CD4-positive, alpha-beta T cell treated with Interleukin-12 subunit alpha and Interleukin-12 subunit beta, for 1 hour (primary cell): ENCODE measurements around the gene MTCL1.

Experiments used
- DNase-seq: peaks from one replicate; pipeline ENCODE4 v3.0.0-alpha.2; 2020

Gene MTCL1

GRCh38 chr18:8816816-8817215 is 111.5 kb downstream of the MTCL1 start:
- no peak for DNase-seq

DNA sequence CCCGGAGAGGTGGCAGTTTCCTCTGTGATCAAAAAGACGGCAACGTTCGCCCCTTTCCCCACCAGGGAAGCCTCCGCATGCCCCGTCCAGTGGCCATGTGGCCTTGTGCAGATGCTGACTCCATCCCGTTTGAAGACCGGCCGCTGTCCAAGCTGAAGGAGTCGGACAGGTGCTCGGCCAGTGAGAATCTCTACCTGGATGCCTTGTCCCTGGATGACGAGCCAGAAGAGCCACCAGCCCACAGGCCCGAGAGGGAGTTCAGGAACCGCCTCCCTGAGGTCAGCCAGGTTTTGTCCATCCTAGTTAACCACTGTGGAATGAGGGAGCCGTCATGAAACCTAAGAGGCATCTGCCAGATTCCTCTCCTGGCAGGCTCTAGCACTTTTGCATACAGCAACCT is 113.6 kb downstream of the MTCL1 start:
- no peak for DNase-seq

DNA sequence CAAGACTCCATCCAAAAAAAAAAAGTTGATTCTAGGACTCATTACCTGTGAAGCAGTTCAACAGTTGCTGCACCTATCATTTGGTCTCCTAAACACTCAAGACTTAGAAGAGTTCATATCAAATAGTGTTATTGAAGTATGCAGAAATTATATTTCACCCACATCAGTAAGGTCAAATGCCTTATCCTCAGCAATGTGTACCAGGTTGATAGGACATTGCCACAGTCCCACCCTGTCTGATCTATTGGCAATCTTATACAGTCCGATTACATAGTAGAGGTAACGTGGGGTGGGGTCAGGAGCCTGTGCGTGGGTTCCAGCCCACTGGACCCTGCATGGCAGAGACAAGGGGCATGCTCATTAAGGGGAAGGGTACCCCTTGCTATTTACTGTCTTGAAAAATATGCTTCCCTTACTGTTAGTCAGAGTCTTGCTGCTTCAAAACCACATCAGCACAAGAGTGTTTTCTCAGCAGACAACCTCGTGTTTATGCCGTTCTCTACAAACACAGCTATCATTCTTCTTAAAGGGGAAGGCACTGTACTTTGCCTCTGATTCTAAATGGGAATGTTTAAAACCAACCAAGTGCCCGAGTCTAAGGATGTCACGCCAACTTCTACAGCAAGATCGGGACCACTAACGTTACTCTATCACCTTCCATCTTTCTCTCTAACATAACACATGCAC is 115.2 kb downstream of the MTCL1 start:
- no peak for DNase-seq

GRCh38 chr18:8821083-8821465 is 115.7 kb downstream of the MTCL1 start:
- DNase-seq, result no peak

GRCh38 chr18:8821531-8821930 is 116.2 kb downstream of the MTCL1 start:
- DNase-seq, result no peak

DNA sequence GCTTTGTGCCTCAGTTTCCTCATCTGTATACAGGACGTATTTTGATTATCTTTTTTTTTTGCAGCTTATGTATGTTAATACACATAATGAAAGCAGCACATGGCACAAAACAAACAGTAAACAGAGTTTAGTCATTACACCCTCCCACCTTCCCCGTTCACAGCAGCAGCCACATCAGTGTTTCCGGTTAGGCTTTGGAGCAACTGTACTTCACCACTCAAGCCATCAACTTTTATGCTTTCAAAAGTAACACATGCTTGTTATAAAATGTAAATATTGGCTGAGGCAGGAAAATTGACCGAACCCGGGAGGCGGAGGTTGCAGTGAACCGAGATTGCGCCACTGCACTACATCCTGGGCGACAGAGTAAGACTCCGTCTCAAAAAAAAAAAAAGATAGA is 117.3 kb downstream of the MTCL1 start:
- DNase-seq, result no peak

DNA sequence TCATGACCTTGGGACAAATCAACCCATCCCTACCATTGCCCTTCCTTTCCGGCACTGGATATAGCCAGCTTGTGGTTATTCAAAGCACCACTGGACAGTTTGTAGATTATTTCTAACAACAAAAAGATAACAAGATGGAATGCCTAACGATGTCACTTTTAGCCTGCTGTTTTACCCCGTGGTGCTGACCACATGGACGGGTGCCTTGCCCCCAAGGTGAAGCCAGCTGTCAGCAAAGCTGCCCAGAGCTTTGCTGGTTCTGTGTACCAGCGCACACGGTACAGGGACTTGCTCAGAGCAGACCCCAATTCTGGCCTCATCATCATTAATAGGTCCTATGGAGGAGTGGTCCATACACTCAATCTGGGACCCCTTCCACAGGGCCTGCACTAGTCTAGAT is 118.2 kb downstream of the MTCL1 start:
- DNase-seq, result no peak

- DNase-seq, result no peak
Observed at GRCh38 chr18:8824846-8825245, 119.5 kb downstream of the MTCL1 start.

GRCh38 chr18:8825273-8825672 is 119.9 kb downstream of the MTCL1 start:
- DNase-seq, result no peak

GRCh38 chr18:8825729-8826375 is 120.5 kb downstream of the MTCL1 start:
- no peak for DNase-seq

DNA sequence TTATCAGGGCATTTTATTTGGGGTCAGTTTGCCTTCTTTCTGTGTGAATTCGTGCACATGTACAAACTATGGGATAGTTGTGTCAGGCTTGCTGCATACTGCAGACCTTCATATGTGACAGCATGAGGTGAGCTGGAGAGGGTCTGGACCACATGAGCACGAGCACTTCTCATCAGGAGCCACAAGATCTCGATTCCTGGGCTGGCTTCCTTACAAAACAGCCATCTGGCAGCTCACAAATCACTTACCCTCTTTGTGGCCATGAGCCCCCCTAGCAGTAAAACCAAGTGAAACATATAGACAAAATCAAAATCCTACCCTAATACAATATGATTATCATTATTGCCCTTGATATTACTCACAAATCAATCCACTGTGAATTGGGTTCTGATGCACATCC is 121.2 kb downstream of the MTCL1 start:
- DNase-seq, result no peak

- no peak for DNase-seq
Observed at GRCh38 chr18:8826971-8827370, 121.6 kb downstream of the MTCL1 start.

DNA sequence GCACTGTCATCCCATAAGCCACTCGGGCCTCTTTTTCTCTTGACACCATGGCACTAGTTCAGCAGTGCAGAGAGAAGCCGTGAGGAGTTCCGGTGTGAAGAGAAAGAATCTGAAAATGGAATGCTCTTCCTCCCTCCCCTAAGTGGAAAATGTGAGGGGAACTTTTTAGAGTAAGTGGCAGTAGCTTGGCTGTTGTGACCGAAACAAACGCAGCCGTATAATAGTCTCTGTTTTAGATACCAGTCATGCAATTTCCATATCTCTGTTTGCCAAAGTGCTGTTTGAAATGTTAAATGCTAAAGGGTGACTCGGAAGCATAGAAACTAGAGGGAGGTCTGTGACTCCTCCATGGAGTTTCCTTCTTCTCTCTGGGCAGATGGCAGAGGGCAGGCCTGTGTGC is 122.9 kb downstream of the MTCL1 start:
- DNase-seq, result no peak

GRCh38 chr18:8828798-8829197 is 123.4 kb downstream of the MTCL1 start:
- DNase-seq, result no peak

DNA sequence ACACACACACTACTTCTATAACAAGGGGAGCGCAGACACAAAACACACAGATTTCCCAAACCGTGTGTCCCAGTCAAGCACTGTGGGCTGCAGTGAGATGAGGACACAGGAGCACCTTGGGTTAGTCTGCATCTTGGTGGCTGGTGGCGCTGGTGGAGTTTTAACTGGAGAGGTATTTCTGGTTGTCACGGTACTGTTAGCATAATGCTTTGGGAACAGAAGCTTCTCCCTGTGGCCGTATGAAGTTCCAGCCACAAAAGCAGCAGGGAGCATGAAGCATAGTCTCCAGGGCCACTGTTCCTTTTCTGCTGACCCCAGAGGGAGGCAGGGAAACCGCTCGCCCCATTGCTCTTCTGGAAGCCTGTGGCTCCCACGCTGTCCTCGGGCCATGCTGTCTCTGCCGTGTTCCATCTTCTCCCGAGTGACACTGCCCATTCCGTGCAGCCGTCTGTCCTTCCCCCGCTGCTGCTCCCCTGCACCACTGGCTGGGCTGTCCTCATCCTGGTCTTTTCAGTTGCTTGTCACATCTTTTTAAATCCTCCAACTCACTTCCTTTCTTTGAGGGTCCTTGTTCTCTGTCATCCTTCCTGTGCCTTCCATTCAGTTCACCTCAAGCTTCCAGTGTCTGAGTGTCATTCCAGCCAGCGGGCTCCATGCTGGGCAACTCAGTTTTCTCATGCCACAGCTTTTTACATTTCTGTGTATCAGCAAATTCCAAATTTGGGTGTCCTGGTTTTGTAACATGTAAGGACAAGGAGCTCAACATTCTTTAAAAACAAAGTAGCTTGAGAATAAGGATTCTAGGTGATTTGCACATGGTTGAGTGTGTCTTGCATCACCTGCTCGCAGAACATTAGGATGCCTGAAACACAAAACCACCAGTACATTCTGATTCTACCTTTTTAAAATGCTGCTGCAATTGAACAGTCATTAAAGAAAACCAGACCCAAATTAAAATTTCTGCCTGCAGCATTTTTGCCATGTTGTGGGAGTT is 125.0 kb downstream of the MTCL1 start:
- no peak for DNase-seq

GRCh38 chr18:8831112-8831511 is 125.8 kb downstream of the MTCL1 start:
- no peak for DNase-seq

DNA sequence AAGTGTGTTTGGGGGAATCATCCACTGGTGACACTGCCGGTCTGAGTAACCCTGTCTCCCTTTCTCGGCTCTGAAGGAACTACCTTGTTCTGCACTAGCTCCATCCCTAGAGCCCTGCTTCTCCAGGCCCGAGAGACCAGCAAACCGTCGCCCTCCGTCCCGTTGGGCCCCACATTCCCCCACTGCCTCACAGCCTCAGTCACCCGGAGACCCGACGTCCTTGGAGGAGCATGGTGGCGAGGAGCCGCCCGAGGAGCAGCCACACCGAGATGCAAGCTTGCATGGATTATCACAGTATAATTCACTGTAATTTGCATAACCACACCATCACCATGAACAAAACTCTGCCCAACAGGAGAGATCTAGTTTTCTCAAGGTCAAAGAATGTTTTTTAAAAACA is 126.2 kb downstream of the MTCL1 start:
- DNase-seq, result no peak

GRCh38 chr18:8833480-8833879 is 128.1 kb downstream of the MTCL1 start:
- no peak for DNase-seq

- DNase-seq, result no peak
Observed at GRCh38 chr18:8834881-8835280, 129.5 kb downstream of the MTCL1 start.

DNA sequence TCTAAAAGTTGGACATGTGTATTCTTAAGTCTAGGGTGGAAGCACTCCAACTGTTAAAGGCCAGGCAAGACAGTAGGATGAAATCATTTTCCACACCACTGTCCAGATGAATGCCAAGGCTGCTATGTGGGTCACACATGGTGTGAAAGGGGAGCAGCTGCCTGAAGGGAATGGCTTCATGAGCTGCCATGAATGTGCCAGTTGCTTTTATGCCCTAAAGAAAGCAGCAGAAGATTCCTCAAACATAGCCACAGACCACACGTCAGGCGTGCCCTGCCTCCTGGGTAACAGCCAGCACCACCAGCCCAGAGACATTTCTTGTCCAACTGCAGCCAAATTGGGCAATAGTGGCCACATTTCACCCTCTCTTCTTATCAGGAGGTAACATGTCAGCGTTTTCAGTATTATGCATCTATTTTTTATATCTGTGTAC is 130.2 kb downstream of the MTCL1 start:
- DNase-seq, result no peak

DNA sequence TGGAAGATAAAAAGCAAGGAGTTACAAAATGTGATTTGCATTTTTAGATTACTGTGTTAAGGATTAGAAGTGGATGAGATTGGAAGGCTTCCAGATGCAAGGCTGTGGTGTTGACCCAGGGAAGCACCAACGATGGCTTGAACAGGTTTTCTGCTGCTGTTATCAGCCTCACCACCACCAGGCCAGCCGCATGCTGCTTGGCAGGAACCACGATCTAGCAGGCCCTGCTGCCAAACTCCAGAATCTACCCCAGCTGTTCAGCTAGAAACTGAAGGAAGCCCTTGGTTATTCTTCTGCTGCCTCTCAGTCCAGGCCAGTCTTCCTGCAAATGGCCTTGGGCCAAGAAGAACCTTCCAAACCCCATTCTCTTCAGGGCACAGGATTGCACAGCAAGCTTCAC is 133.9 kb downstream of the MTCL1 start:
- DNase-seq, result no peak

DNA sequence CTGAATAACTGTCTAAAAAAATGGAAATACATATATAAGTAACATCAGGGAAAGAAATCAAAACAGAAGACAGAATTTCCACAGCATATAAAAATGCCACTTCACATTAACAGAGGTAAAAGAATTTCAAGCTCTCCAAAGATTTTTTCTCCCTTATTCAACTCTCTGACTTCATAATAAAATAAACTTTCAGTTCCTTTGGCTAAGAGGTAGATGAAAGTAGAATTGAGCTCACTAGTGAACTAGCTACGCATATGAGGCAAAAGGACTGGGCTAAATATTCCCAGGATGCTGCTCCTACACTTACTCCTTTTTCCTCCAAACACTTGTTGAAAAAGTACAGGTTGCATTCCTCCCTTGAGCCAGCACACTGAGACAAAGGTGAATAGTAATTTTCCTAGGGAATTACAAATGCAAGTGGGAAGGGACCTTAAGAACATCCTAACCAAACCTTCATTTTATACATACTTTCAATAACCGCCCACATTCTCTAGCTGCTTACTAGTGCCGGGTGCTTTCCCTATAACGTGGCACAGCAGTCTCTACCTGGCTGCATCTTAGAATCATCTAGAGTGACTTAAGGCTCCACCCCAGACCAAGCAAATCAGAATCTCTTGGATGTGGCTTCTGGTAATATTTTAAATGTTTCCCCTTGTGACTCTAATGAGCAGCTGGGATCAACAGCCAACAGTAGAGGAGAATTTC is 136.6 kb downstream of the MTCL1 start:
- no peak for DNase-seq

GRCh38 chr18:8842506-8842905 is 137.2 kb downstream of the MTCL1 start:
- DNase-seq, result no peak
